ENCODE results near the gene MAPK11. TPM values are rescaled to one million over a fixed set of nuclear protein-coding genes. Genes with fewer than 3 reads are reported as not detected.
A peak's percentile ranks its signal among the peaks of the same experiment; 100 is the strongest.

MAPK11 gene
- total and polyA plus RNA-seq, 7 donors, result 0.23 to 7.3 (median 2.9) TPM

- Histone ChIP-seq H3K36me3 (no peaks in the 10 kb centered on the region), H3K9me3 (no peaks in the 10 kb centered on the region), H3K27me3 (no peaks in the 10 kb centered on the region), H3K4me1 (peaks cover 3 to 55% (median 43%) of the 10 kb centered on the region in 4 donors), H3K27ac (peak overlapping the region; percentile 85 to 96 (median 90)), H3K4me3 (no peak overlapping the region)
- TF ChIP-seq POLR2AphosphoS5 (IDR thresholded peaks at IDR 0.05), result peak in 3 of 4 donors; percentile 22 to 62 (median 46)
- TF ChIP-seq EP300 (IDR thresholded peaks at IDR 0.05), result no peak
- 42 to 50% methylated on average over 7 of the region's 7 CpGs for WGBS, 2 donors
- intact Hi-C loops (cut with DNase I), result no loop called here
- DNase-seq, result peak; percentile 92
Observed at GRCh38 chr22:50308597-50308935, 38.4 kb upstream of the MAPK11 start.

GRCh38 chr22:50307890-50308596 is 37.9 kb upstream of the MAPK11 start:
- no peak for DNase-seq
- Histone ChIP-seq H3K4me1 (peaks cover 3 to 60% (median 49%) of the 10 kb centered on the region in 4 donors), H3K9me3 (no peaks in the 10 kb centered on the region), H3K27ac (peak overlapping the region; percentile 85 to 96 (median 90)), H3K4me3 (peak overlapping the region in 2 of 4 donors; percentile 9 to 13), H3K27me3 (no peaks in the 10 kb centered on the region), H3K36me3 (no peaks in the 10 kb centered on the region)
- TF ChIP-seq EP300 (IDR thresholded peaks at IDR 0.05) (no peak), POLR2AphosphoS5 (IDR thresholded peaks at IDR 0.05) (no peak), CTCF (IDR thresholded peaks at IDR 0.05) (no peak), POLR2A (IDR thresholded peaks at IDR 0.05) (no peak)
- intact Hi-C loops (cut with DNase I), result loop anchor here (2.0 kb wide), 1 partner anchor 19 kb away; the partner anchor contains the start of gene DENND6B
- WGBS, 2 donors, result 38 to 42% methylated on average over 19 of the region's 19 CpGs

- H3K4me3 ChIP-seq, result peak within 1 kb of the TSS; percentile 66 to 83 (median 80)
- no peaks in the 10 kb centered on the region for H3K36me3 ChIP-seq
- H3K27me3 ChIP-seq, result no peaks in the 10 kb centered on the region
- H3K9me3 ChIP-seq, result no peaks in the 10 kb centered on the region
- 0% methylated on average over 104 of the region's 105 CpGs for WGBS, 2 donors
- peak; percentile 93 for DNase-seq
- intact Hi-C loops (cut with DNase I), result loop anchor here (2.0 kb wide), 1 partner anchor 20 kb away; the partner anchor contains the start of gene DENND6B
- TF ChIP-seq POLR2AphosphoS5 (IDR thresholded peaks at IDR 0.05), result peak; percentile 56 to 84 (median 80)
- no peak for TF ChIP-seq POLR2A (IDR thresholded peaks at IDR 0.05)
- peaks cover 3 to 70% (median 58%) of the 10 kb centered on the region in 4 donors for H3K4me1 ChIP-seq
- peak within 1 kb of the TSS; percentile 89 to 96 (median 90) for H3K27ac ChIP-seq
Observed at GRCh38 chr22:50306753-50307749, 36.9 kb upstream of the MAPK11 start, which contains the start of gene PLXNB2. PLXNB2 (minus strand) TSS chr22:50307646; CDS start chr22:50290584, 17,062 bp downstream.

- peak overlapping the region; percentile 66 to 83 (median 80) for H3K4me3 ChIP-seq
- DNase-seq, result peak; percentile 93
- intact Hi-C loops (cut with DNase I), result loop anchor here (2.0 kb wide), 1 partner anchor 21 kb away; the partner anchor contains the start of gene DENND6B
- H3K27ac ChIP-seq, result peak overlapping the region; percentile 89 to 96 (median 90)
- H3K36me3 ChIP-seq, result no peaks in the 10 kb centered on the region
- TF ChIP-seq POLR2AphosphoS5 (IDR thresholded peaks at IDR 0.05) (peak in 3 of 4 donors; percentile 59 to 76 (median 66)), POLR2A (IDR thresholded peaks at IDR 0.05) (peak in 1 of 2 donors; percentile 42), EP300 (IDR thresholded peaks at IDR 0.05) (no peak)
- WGBS, 2 donors, result 2 to 9% methylated on average over 21 of the region's 21 CpGs
- H3K9me3 ChIP-seq, result no peaks in the 10 kb centered on the region
- no peaks in the 10 kb centered on the region for H3K27me3 ChIP-seq
- peaks cover 3 to 80% (median 69%) of the 10 kb centered on the region in 4 donors for H3K4me1 ChIP-seq
Observed at GRCh38 chr22:50305923-50306566, 35.9 kb upstream of the MAPK11 start.

- no peaks in the 10 kb centered on the region for H3K27me3 ChIP-seq
- peak overlapping the region; percentile 89 to 96 (median 90) for H3K27ac ChIP-seq
- H3K4me3 ChIP-seq, result peak overlapping the region; percentile 66 to 83 (median 80)
- H3K9me3 ChIP-seq, result no peaks in the 10 kb centered on the region
- intact Hi-C loops (cut with DNase I), result no loop called here
- peaks cover 3 to 86% (median 74%) of the 10 kb centered on the region in 4 donors for H3K4me1 ChIP-seq
- no peaks in the 10 kb centered on the region for H3K36me3 ChIP-seq
- TF ChIP-seq EP300 (IDR thresholded peaks at IDR 0.05) (no peak), POLR2A (IDR thresholded peaks at IDR 0.05) (no peak), CTCF (IDR thresholded peaks at IDR 0.05) (no peak), POLR2AphosphoS5 (IDR thresholded peaks at IDR 0.05) (no peak)
- DNase-seq, result no peak
- 27 to 65% methylated on average over 14 of the region's 14 CpGs for WGBS, 2 donors
Observed at GRCh38 chr22:50305393-50305922, 35.3 kb upstream of the MAPK11 start.

All from sigmoid colon (tissue), 7 donors.